Progenitor cell of endocrine pancreas (in vitro differentiated cells): ENCODE results near the gene BPTF. TPM values are rescaled to one million over a fixed set of nuclear protein-coding genes. Genes with fewer than 3 reads are reported as not detected.
A peak's percentile ranks its signal among the peaks of the same experiment; 100 is the strongest.
"Not testable (repeated sequence)": the region's sequence is repeated elsewhere in the genome, so short reads cannot be mapped to it uniquely, and the experiment has no call there.

Source experiments
- DNase-seq: peaks from one replicate; pipeline ENCODE4 v3.0.0; 2021; ENCODE audit warnings: low spot score; ENCODE audit not compliant: unreplicated experiment
- H3K27ac Mint-ChIP-seq: 2 replicates; pipeline ENCODE4 v1.8.0; 2021; ENCODE audit warnings: mild to moderate bottlenecking, moderate library complexity, mixed read lengths
- H3K27me3 Mint-ChIP-seq: 2 replicates; pipeline ENCODE4 v1.8.0; 2021; ENCODE audit warnings: mixed read lengths
- H3K36me3 Mint-ChIP-seq: 2 replicates; pipeline ENCODE4 v1.8.0; 2022; ENCODE audit warnings: mixed read lengths; ENCODE audit not compliant: insufficient read depth
- H3K4me1 Mint-ChIP-seq: 2 replicates; pipeline ENCODE4 v1.8.0; 2021; ENCODE audit warnings: low read depth, mixed read lengths
- H3K4me3 Mint-ChIP-seq: 2 replicates; pipeline ENCODE4 v1.8.0; 2021; ENCODE audit warnings: low read depth, mild to moderate bottlenecking, moderate library complexity, mixed read lengths
- H3K9me3 Mint-ChIP-seq: 2 replicates; pipeline ENCODE4 v1.8.0; 2021; ENCODE audit warnings: low read depth, mixed read lengths
- total RNA-seq: library from RNA; stranded (reverse); gene quantifications from 2 replicates; pipeline ENCODE4 v1.2.1, GENCODE V29; 2021
- TF ChIP-seq, protein P1 (sequence below): fragments of 200-600 bp; sonication (generic); IDR thresholded peaks from one replicate; pipeline ENCODE4 v1.5.0; 2021; ENCODE audit warnings: antibody characterized with exemption, mild to moderate bottlenecking; ENCODE audit not compliant: unreplicated experiment

Gene BPTF
- total RNA-seq, 1 donor from 2014 or later, result 194 TPM

DNA sequence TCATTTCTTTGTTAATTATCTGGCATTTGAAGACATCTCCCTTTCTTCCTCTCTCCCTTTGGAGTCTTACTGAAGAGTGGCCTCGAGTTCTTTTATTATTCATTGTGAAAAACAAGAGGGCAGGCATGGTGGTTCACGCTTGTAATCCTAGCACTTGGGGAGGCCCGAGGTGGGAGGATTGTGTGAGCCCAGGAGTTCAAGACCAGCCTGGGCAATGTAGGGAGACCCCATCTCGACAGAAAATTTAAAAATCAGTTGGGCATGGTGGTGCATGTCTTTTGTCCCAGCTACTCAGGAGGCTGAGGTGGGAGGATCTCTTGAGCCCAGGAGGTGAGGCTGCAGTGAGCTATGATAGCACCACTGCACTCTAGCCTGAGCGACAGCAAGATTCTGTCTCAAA is 20.1 kb downstream of the BPTF start:
- no peaks in the 10 kb centered on the region for H3K27me3 Mint-ChIP-seq
- TF ChIP-seq, protein P1, sequence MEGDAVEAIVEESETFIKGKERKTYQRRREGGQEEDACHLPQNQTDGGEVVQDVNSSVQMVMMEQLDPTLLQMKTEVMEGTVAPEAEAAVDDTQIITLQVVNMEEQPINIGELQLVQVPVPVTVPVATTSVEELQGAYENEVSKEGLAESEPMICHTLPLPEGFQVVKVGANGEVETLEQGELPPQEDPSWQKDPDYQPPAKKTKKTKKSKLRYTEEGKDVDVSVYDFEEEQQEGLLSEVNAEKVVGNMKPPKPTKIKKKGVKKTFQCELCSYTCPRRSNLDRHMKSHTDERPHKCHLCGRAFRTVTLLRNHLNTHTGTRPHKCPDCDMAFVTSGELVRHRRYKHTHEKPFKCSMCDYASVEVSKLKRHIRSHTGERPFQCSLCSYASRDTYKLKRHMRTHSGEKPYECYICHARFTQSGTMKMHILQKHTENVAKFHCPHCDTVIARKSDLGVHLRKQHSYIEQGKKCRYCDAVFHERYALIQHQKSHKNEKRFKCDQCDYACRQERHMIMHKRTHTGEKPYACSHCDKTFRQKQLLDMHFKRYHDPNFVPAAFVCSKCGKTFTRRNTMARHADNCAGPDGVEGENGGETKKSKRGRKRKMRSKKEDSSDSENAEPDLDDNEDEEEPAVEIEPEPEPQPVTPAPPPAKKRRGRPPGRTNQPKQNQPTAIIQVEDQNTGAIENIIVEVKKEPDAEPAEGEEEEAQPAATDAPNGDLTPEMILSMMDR, result no peak
- DNase-seq, result no peak
- peaks cover 2% of the 10 kb centered on the region for H3K4me1 Mint-ChIP-seq
- no peak overlapping the region for H3K4me3 Mint-ChIP-seq
- peaks cover 7% of the 10 kb centered on the region for H3K9me3 Mint-ChIP-seq
- H3K27ac Mint-ChIP-seq, result no peak overlapping the region
- peaks cover 11% of the 10 kb centered on the region for H3K36me3 Mint-ChIP-seq

DNA sequence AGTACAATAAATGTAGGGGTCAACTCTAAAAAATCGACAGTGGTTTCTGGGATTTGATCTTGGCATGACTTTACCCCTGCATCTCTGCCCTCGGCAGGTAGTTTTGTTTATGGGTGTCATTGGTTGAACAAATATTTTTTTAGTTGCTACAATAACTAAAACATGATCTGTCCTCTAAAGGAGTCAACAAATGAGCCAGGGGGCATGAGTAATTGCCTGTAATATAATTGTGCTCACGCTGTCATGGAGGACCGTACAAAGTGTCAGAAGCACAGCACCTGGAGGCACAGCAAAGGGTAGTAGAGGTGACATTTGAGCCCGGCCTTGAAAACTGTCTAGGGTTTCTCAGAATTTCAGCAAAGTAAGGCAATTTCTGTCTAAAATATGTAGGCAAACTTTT is 22.9 kb downstream of the BPTF start:
- DNase-seq, H3K27me3 Mint-ChIP-seq, H3K9me3 Mint-ChIP-seq, H3K27ac Mint-ChIP-seq, H3K4me3 Mint-ChIP-seq: not testable (repeated sequence)
- Mint-ChIP-seq H3K36me3 (peaks cover 15% of the 10 kb centered on the region), H3K4me1 (peaks cover 17% of the 10 kb centered on the region)

GRCh38 chr17:67848846-67849245 is 23.5 kb downstream of the BPTF start:
- not testable (repeated sequence) for DNase-seq, H3K4me3 Mint-ChIP-seq, H3K27ac Mint-ChIP-seq, H3K27me3 Mint-ChIP-seq, H3K9me3 Mint-ChIP-seq
- peaks cover 17% of the 10 kb centered on the region for H3K4me1 Mint-ChIP-seq
- H3K36me3 Mint-ChIP-seq, result peaks cover 18% of the 10 kb centered on the region

GRCh38 chr17:67850991-67851631 is 25.8 kb downstream of the BPTF start:
- peak overlapping the region; percentile 3 for H3K4me3 Mint-ChIP-seq
- H3K27me3 Mint-ChIP-seq, result no peaks in the 10 kb centered on the region
- H3K4me1 Mint-ChIP-seq, result peaks cover 21% of the 10 kb centered on the region
- peak overlapping the region; percentile 69 for H3K27ac Mint-ChIP-seq
- peaks cover 34% of the 10 kb centered on the region for H3K36me3 Mint-ChIP-seq
- H3K9me3 Mint-ChIP-seq, result peaks cover 11% of the 10 kb centered on the region
- no peak for DNase-seq
- TF ChIP-seq, protein P1, result no peak

DNA sequence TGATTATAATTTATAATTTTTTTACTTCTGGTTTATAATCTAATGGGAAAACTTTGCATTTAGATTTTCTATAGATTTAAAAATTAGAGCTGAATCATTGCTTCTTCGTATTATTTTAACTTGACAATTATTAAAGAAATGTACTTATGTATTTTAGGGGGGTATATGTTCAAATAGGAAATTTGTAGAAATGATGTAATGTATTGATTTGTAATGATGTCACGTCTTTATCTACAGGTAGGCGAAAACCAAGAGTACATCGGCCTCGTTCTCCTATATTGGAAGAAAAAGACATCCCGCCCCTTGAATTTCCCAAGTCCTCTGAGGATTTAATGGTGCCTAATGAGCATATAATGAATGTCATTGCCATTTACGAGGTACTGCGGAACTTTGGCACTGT is 28.4 kb downstream of the BPTF start:
- H3K27me3 Mint-ChIP-seq, result no peaks in the 10 kb centered on the region
- H3K4me3 Mint-ChIP-seq, result no peak overlapping the region
- H3K4me1 Mint-ChIP-seq, result peaks cover 23% of the 10 kb centered on the region
- H3K27ac Mint-ChIP-seq, result no peak overlapping the region
- DNase-seq, result no peak
- peaks cover 11% of the 10 kb centered on the region for H3K9me3 Mint-ChIP-seq
- peaks cover 33% of the 10 kb centered on the region for H3K36me3 Mint-ChIP-seq
- TF ChIP-seq, protein P1, result no peak

DNA sequence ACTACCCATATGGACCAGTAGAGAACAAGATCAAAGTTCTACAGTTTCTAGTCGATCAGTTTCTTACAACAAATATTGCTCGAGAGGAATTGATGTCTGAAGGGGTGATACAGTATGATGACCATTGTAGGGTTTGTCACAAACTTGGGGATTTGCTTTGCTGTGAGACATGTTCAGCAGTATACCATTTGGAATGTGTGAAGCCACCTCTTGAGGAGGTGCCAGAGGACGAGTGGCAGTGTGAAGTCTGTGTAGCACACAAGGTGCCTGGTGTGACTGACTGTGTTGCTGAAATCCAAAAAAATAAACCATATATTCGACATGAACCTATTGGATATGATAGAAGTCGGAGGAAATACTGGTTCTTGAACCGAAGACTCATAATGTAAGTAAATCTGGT is 29.1 kb downstream of the BPTF start:
- Mint-ChIP-seq H3K4me3 (no peak overlapping the region), H3K4me1 (peaks cover 23% of the 10 kb centered on the region), H3K27me3 (no peaks in the 10 kb centered on the region), H3K36me3 (peaks cover 27% of the 10 kb centered on the region), H3K9me3 (peaks cover 5% of the 10 kb centered on the region), H3K27ac (no peak overlapping the region)
- TF ChIP-seq, protein P1, result no peak
- no peak for DNase-seq
